ENCODE results near the gene FLNB. TPM values are rescaled to one million over a fixed set of nuclear protein-coding genes. Genes with fewer than 3 reads are reported as not detected.

Gene FLNB
- total RNA-seq, 3 donors from 2014 or later (not counting 1 experiment from before 2014, with no cell fraction given), result 24.6 to 30.8 (median 26.6) TPM

GRCh38 chr3:58009026-58009748, 965 bp downstream of the FLNB start:
- ATAC-seq (no peak), DNase-seq (peak in 1 of 2 donors; percentile 58)
- Histone ChIP-seq H3K27me3 (ENCODE audit: control insufficient read depth, insufficient read depth, low read length) (no peaks in the 10 kb centered on the region), H3K4me3 (ENCODE audit: low read length) (peak overlapping the region; percentile 95), H3K4me1 (ENCODE audit: control insufficient read depth, insufficient read depth, low read length) (peaks cover 39% of the 10 kb centered on the region), H3K36me3 (ENCODE audit: control insufficient read depth, insufficient read depth, low read length) (no peaks in the 10 kb centered on the region), H3K27ac (ENCODE audit: low read length) (no peak overlapping the region), H3K9me3 (ENCODE audit: control insufficient read depth, insufficient read depth, low read length) (no peaks in the 10 kb centered on the region)
- intact Hi-C loops (cut with micrococcal nuclease), result loop anchor here (5.0 kb wide), 1 partner anchor 208 kb away; no protein-coding TSS in a partner anchor
- peaks cover 24 to 34% of the 10 kb centered on the region in 2 donors for H3K4me1 Mint-ChIP-seq
- TF ChIP-seq CTCF (IDR thresholded peaks at IDR 0.05), result no peak
- no peaks in the 10 kb centered on the region for H3K9me3 Mint-ChIP-seq
- WGBS (ENCODE audit: insufficient coverage), result 14% methylated on average over 33 of the region's 33 CpGs
- H3K4me3 Mint-ChIP-seq, result peak overlapping the region; percentile 58
- H3K27ac Mint-ChIP-seq, result peak overlapping the region in 1 of 2 donors; percentile 24
- H3K36me3 Mint-ChIP-seq, result no peaks in the 10 kb centered on the region
- H3K27me3 Mint-ChIP-seq (ENCODE audit: low read depth in 2 of 2), result no peaks in the 10 kb centered on the region

GRCh38 chr3:58009749-58010535, 1.7 kb downstream of the FLNB start:
- peak in 1 of 2 donors; percentile 36 for DNase-seq
- Histone ChIP-seq H3K4me1 (ENCODE audit: control insufficient read depth, insufficient read depth, low read length) (peaks cover 39% of the 10 kb centered on the region), H3K4me3 (ENCODE audit: low read length) (peak overlapping the region; percentile 95), H3K36me3 (ENCODE audit: control insufficient read depth, insufficient read depth, low read length) (no peaks in the 10 kb centered on the region), H3K27ac (ENCODE audit: low read length) (no peak overlapping the region), H3K9me3 (ENCODE audit: control insufficient read depth, insufficient read depth, low read length) (no peaks in the 10 kb centered on the region), H3K27me3 (ENCODE audit: control insufficient read depth, insufficient read depth, low read length) (no peaks in the 10 kb centered on the region)
- no peak for TF ChIP-seq CTCF (IDR thresholded peaks at IDR 0.05)
- WGBS (ENCODE audit: insufficient coverage), result 83% methylated on average over 6 of the region's 6 CpGs
- Mint-ChIP-seq H3K27ac (peak overlapping the region in 1 of 2 donors; percentile 24), H3K9me3 (no peaks in the 10 kb centered on the region), H3K36me3 (no peaks in the 10 kb centered on the region), H3K4me1 (peaks cover 24 to 34% of the 10 kb centered on the region in 2 donors), H3K27me3 (ENCODE audit: low read depth in 2 of 2) (no peaks in the 10 kb centered on the region), H3K4me3 (peak overlapping the region; percentile 58)
- intact Hi-C loops (cut with micrococcal nuclease), result loop anchor here (5.0 kb wide), 1 partner anchor 207 kb away; no protein-coding TSS in a partner anchor
- ATAC-seq, result no peak

GRCh38 chr3:58010562-58010961, 2.3 kb downstream of the FLNB start:
- no peak overlapping the region for H3K4me3 ChIP-seq (ENCODE audit: low read length)
- WGBS (ENCODE audit: insufficient coverage), result 88% methylated on average over 5 of the region's 5 CpGs
- DNase-seq (peak in 1 of 2 donors; percentile 35), ATAC-seq (no peak)
- no peak overlapping the region for H3K27ac Mint-ChIP-seq
- no peaks in the 10 kb centered on the region for H3K9me3 Mint-ChIP-seq
- intact Hi-C loops (cut with micrococcal nuclease), result no loop called here
- H3K36me3 ChIP-seq (ENCODE audit: control insufficient read depth, insufficient read depth, low read length), result no peaks in the 10 kb centered on the region
- H3K4me1 ChIP-seq (ENCODE audit: control insufficient read depth, insufficient read depth, low read length), result peaks cover 39% of the 10 kb centered on the region
- H3K9me3 ChIP-seq (ENCODE audit: control insufficient read depth, insufficient read depth, low read length), result no peaks in the 10 kb centered on the region
- H3K4me3 Mint-ChIP-seq, result no peak overlapping the region
- no peak overlapping the region for H3K27ac ChIP-seq (ENCODE audit: low read length)
- H3K27me3 ChIP-seq (ENCODE audit: control insufficient read depth, insufficient read depth, low read length), result no peaks in the 10 kb centered on the region
- peaks cover 24 to 34% of the 10 kb centered on the region in 2 donors for H3K4me1 Mint-ChIP-seq
- no peaks in the 10 kb centered on the region for H3K36me3 Mint-ChIP-seq
- H3K27me3 Mint-ChIP-seq (ENCODE audit: low read depth in 2 of 2), result no peaks in the 10 kb centered on the region
- no peak for TF ChIP-seq CTCF (IDR thresholded peaks at IDR 0.05)
